HCT116 (cell line): ENCODE results near the gene KIAA1586.

Experiments
- CEBPB ChIP-seq: IDR thresholded peaks from 2 replicates; pipeline ENCODE4 v1.6.1; 2012; ENCODE audit warnings: low read depth
- EZH2 ChIP-seq: fragments of 200-600 bp; sonication (generic); IDR thresholded peaks from 2 replicates; pipeline ENCODE4 v1.6.1; 2017; ENCODE audit warnings: antibody characterized with exemption, mixed run types
- ZFX ChIP-seq: fragments of 450-650 bp; IDR thresholded peaks from 2 replicates; pipeline ENCODE4 v1.6.1; 2017
- TF ChIP-seq, protein P1 (sequence below), 3 experiments: fragments of 200-600 bp in 1 of 3; sonication (generic) in 1 of 3; IDR thresholded peaks in 2 of 3; conservative IDR thresholded peaks in 1 of 3; 2 replicates each; pipeline ENCODE4 v1.5.1; 2012 to 2017; ENCODE audit warnings: low read depth in 2 of 3, low read length in 2 of 3, antibody characterized with exemption in 1 of 3, borderline replicate concordance in 1 of 3, control low read depth in 1 of 3, mild to moderate bottlenecking in 1 of 3, mixed read lengths in 1 of 3, mixed run types in 1 of 3, moderate library complexity in 1 of 3; ENCODE audit not compliant: insufficient read depth in 1 of 3

GRCh38 chr6:57068061-57068460, 21.6 kb downstream of the KIAA1586 start:
- TF ChIP-seq ZFX = no peak
- TF ChIP-seq, protein P1, sequence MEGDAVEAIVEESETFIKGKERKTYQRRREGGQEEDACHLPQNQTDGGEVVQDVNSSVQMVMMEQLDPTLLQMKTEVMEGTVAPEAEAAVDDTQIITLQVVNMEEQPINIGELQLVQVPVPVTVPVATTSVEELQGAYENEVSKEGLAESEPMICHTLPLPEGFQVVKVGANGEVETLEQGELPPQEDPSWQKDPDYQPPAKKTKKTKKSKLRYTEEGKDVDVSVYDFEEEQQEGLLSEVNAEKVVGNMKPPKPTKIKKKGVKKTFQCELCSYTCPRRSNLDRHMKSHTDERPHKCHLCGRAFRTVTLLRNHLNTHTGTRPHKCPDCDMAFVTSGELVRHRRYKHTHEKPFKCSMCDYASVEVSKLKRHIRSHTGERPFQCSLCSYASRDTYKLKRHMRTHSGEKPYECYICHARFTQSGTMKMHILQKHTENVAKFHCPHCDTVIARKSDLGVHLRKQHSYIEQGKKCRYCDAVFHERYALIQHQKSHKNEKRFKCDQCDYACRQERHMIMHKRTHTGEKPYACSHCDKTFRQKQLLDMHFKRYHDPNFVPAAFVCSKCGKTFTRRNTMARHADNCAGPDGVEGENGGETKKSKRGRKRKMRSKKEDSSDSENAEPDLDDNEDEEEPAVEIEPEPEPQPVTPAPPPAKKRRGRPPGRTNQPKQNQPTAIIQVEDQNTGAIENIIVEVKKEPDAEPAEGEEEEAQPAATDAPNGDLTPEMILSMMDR (IDR thresholded peaks at IDR 0.05 in 2 of 3, conservative IDR thresholded peaks at IDR 0.05 in 1 of 3; ENCODE audit: borderline replicate concordance in 1 of 3, insufficient read depth in 1 of 3, low read depth in 2 of 3, low read length in 2 of 3) = no peak
- no peak for TF ChIP-seq EZH2
- no peak for TF ChIP-seq CEBPB
